ENCODE data around the gene PRG2. TPM values are rescaled to one million over a fixed set of nuclear protein-coding genes. Genes with fewer than 3 reads are reported as not detected.

PRG2 gene
- total RNA-seq, 1 experiment from 2014 or later = not detected

- peak overlapping the region; percentile 50 for H3K4me3 ChIP-seq
- peak overlapping the region; percentile 89 for H3K27ac ChIP-seq
- H3K36me3 ChIP-seq = peaks cover 26% of the 10 kb centered on the region
- no peaks in the 10 kb centered on the region for H3K27me3 ChIP-seq (replicated peaks)
- no peaks in the 10 kb centered on the region for H3K9me3 ChIP-seq (replicated peaks)
- H3K4me1 ChIP-seq (replicated peaks) = peaks cover 43% of the 10 kb centered on the region
- DNase-seq (ENCODE audit: low read depth in 1 of 2, low spot score in 2 of 2) = no peak
Measured at GRCh38 chr11:57426439-57426928, 36.0 kb upstream of the PRG2 start.

- no peaks in the 10 kb centered on the region for H3K9me3 ChIP-seq (replicated peaks)
- no peaks in the 10 kb centered on the region for H3K27me3 ChIP-seq (replicated peaks)
- no peak for DNase-seq (ENCODE audit: low read depth in 1 of 2, low spot score in 2 of 2)
- H3K4me3 ChIP-seq = peak overlapping the region; percentile 50; the same call in 1 of the 2 replicates
- H3K36me3 ChIP-seq = peaks cover 27% of the 10 kb centered on the region
- H3K27ac ChIP-seq = no peak overlapping the region
- peaks cover 43% of the 10 kb centered on the region for H3K4me1 ChIP-seq (replicated peaks)
Measured at GRCh38 chr11:57425565-57426438, 35.4 kb upstream of the PRG2 start.

DNA sequence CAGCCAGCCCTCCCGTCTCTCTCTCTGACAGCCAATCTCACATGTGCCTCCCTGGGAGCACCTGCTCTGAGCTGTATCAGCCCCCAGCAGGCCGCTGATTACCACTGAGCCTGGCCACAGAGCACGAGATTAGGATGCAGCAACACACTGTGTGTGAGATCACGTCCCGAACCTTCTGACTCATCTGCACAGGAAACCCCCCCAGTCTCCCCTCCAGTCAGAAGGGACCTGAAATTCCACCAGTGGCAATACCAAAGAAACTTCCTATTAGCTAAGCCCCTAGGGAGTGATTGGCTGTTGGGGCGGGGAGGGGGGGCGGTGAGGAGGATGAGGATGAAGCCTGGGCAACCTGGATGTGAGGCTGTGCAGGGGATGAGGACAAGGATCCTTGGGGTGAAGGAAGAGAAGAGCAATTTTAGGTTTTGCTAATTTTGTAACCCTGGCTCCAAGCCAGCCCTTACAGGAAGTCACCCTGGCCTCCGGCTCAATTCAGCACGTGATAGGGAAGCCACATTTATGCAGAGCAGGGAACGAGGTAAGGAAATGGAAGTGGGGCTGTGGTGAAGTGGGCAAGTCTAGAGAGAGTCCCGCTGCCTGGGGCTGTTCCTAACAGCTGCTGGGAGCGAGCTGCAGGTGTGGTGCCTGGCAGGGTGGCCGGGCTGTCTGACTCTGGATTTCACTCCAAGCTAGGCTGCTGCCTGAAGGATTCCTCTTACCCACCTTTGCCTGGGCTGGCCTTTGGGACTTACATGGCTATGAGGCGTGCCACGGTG, 34.5 kb upstream of the PRG2 start:
- Histone ChIP-seq H3K9me3 (replicated peaks) (no peaks in the 10 kb centered on the region), H3K27me3 (replicated peaks) (no peaks in the 10 kb centered on the region), H3K4me3 (no peak overlapping the region), H3K36me3 (peaks cover 30% of the 10 kb centered on the region), H3K4me1 (replicated peaks) (peaks cover 39% of the 10 kb centered on the region), H3K27ac (no peak overlapping the region)
- peak; percentile 53 to 66 for DNase-seq (ENCODE audit: low read depth in 1 of 2, low spot score in 2 of 2)

GRCh38 chr11:57424137-57424791, 33.8 kb upstream of the PRG2 start:
- Histone ChIP-seq H3K36me3 (peaks cover 30% of the 10 kb centered on the region), H3K4me1 (replicated peaks) (peaks cover 35% of the 10 kb centered on the region), H3K27me3 (replicated peaks) (no peaks in the 10 kb centered on the region), H3K27ac (no peak overlapping the region), H3K9me3 (replicated peaks) (no peaks in the 10 kb centered on the region), H3K4me3 (no peak overlapping the region)
- no peak for DNase-seq (ENCODE audit: low read depth in 1 of 2, low spot score in 2 of 2)

DNA sequence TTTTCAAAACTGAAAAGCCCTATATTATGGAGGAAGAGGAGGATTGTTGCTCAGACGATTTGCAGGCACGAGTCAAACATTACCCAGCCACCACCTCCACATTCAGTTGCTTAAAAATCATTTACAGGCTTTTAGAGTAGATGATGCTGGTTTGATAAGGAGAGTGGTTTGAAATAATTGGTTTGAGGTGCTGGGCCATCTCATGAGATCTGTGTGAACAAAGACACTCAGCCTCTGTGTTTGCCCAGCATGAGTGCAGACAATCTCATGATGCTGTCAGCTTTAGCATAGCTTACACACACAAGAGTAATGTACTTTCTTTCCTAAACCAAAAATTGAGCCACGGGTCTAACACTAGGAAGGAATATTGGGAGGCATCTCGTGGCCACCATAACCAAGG, 32.2 kb upstream of the PRG2 start:
- Histone ChIP-seq H3K4me1 (replicated peaks) (peaks cover 31% of the 10 kb centered on the region), H3K27ac (no peak overlapping the region), H3K4me3 (no peak overlapping the region), H3K9me3 (replicated peaks) (no peaks in the 10 kb centered on the region), H3K36me3 (peaks cover 40% of the 10 kb centered on the region), H3K27me3 (replicated peaks) (no peaks in the 10 kb centered on the region)
- DNase-seq (ENCODE audit: low read depth in 1 of 2, low spot score in 2 of 2) = no peak

- peaks cover 49% of the 10 kb centered on the region for H3K36me3 ChIP-seq
- peaks cover 23% of the 10 kb centered on the region for H3K4me1 ChIP-seq (replicated peaks)
- no peaks in the 10 kb centered on the region for H3K27me3 ChIP-seq (replicated peaks)
- H3K9me3 ChIP-seq (replicated peaks) = no peaks in the 10 kb centered on the region
- no peak for DNase-seq (ENCODE audit: low read depth in 1 of 2, low spot score in 2 of 2)
- H3K4me3 ChIP-seq = no peak overlapping the region
- H3K27ac ChIP-seq = no peak overlapping the region
Measured at GRCh38 chr11:57421805-57422204, 31.4 kb upstream of the PRG2 start.

DNA sequence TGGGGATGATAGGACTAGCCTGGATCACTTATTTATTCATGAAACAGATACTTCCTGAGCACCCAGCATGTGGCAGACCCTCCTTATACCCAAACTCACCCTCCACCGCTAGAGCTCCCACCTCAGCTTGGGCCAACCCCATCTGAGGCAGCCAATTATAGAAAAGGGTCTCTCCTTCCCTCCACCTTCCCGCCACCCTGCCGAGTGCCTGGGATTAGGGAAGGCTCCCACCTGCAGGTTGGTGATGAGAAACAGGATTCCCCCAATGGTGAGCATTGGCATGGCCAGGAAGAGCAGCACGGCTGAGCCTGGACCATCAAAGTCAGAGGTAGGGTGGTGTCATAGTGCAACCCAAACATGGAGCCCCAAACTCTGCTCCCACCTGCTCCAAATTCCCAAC, 30.6 kb upstream of the PRG2 start:
- H3K4me3 ChIP-seq = no peak overlapping the region
- H3K36me3 ChIP-seq = peaks cover 56% of the 10 kb centered on the region
- no peak for DNase-seq (ENCODE audit: low read depth in 1 of 2, low spot score in 2 of 2)

DNA sequence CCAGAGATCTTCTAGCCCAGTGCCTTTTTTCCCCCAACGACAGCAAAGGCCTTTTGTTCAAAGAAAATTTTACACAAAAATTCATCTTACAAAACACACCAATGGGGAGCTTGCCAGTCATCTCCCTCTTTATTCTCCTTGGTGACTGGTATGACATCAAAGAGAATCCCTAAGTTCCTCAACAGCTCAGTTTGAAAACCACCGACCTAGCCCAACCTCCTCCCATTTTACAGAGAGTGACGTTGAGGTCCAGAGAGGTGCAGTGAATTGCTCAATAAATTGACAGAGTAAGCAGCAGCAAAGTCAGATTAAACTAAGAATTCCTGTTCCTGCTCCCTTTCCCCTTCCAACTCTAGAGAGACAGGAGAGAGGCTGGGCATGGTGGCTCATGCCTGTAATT, 28.7 kb upstream of the PRG2 start:
- Histone ChIP-seq H3K27me3 (replicated peaks) (no peaks in the 10 kb centered on the region), H3K27ac (no peak overlapping the region), H3K9me3 (replicated peaks) (no peaks in the 10 kb centered on the region), H3K4me1 (replicated peaks) (no peaks in the 10 kb centered on the region), H3K4me3 (no peak overlapping the region), H3K36me3 (peaks cover 60% of the 10 kb centered on the region)
- no peak for DNase-seq (ENCODE audit: low read depth in 1 of 2, low spot score in 2 of 2)

More for the DNA sequence above, 30.6 kb upstream of the PRG2 start:
- Histone ChIP-seq H3K27me3 (replicated peaks) (no peaks in the 10 kb centered on the region), H3K9me3 (replicated peaks) (no peaks in the 10 kb centered on the region), H3K27ac (no peak overlapping the region), H3K4me1 (replicated peaks) (peaks cover 15% of the 10 kb centered on the region)

DNA sequence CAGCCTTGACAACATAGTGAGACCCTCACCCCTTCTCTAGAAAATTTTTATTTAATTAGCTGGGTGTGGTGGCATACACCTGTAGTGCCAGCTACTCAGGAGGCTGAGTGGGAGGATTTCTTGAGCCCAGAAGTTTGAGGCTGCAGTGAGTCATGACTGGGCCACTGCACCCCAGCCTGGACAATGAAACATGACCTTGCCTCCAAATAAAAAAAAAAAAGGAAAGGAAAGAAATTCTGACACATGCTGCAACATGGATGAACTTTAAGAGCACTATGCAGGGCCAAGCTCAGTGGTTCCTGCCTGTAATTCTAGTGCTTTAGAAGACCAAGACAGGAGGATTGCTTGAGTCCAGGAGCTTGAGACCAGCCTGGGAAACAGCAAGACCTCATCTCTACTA, 27.7 kb upstream of the PRG2 start:
- H3K9me3 ChIP-seq (replicated peaks) = no peaks in the 10 kb centered on the region
- peaks cover 61% of the 10 kb centered on the region for H3K36me3 ChIP-seq
- DNase-seq (ENCODE audit: low read depth in 1 of 2, low spot score in 2 of 2) = no peak
- H3K4me3 ChIP-seq = no peak overlapping the region
- H3K27ac ChIP-seq = no peak overlapping the region
- H3K4me1 ChIP-seq (replicated peaks) = no peaks in the 10 kb centered on the region
- H3K27me3 ChIP-seq (replicated peaks) = no peaks in the 10 kb centered on the region

DNA sequence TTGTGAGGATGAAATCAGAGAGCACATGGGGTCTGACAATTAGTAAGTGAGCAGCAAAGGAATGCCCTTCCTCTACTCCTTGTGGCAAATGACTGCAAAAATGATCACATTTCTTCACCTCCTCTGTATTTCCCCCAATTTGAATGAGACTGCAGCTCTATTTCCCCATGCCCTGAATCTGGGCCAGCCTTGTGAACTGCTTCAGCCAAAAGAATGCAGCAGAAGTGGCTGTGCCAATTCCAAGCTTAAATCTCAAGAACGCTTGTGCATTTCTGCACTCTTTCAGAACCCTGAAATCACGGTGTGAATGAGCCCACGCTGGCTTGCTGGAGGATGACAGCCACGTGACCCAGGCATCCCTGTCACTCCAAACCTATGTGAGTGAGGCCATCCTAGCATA, 26.6 kb upstream of the PRG2 start:
- Histone ChIP-seq H3K36me3 (peaks cover 64% of the 10 kb centered on the region), H3K27ac (no peak overlapping the region), H3K4me3 (no peak overlapping the region), H3K4me1 (replicated peaks) (no peaks in the 10 kb centered on the region), H3K27me3 (replicated peaks) (no peaks in the 10 kb centered on the region), H3K9me3 (replicated peaks) (no peaks in the 10 kb centered on the region)
- DNase-seq (ENCODE audit: low read depth in 1 of 2, low spot score in 2 of 2) = no peak

DNA sequence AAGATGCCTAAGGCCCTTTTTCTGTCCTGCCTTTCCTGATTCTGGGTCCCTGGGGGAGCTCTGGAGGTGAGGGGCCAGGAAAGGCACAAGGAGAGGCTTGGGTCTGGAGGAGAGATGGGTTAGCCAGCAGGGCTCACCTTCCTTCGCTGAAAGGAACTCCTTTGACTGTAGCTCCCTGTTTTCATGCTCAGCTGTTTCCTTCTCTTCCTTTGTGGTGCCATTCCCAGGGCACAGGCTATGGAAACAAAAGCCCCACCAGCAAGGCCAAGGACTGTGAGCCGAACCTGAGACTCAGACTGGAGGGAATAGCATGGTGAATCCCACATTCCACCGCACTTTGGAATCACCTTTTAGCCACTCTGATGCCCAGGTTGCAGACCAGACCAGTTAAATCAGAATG, 26.0 kb upstream of the PRG2 start:
- Histone ChIP-seq H3K4me3 (no peak overlapping the region), H3K27ac (no peak overlapping the region), H3K36me3 (peaks cover 65% of the 10 kb centered on the region), H3K4me1 (replicated peaks) (no peaks in the 10 kb centered on the region), H3K27me3 (replicated peaks) (no peaks in the 10 kb centered on the region), H3K9me3 (replicated peaks) (no peaks in the 10 kb centered on the region)
- no peak for DNase-seq (ENCODE audit: low read depth in 1 of 2, low spot score in 2 of 2)

DNA sequence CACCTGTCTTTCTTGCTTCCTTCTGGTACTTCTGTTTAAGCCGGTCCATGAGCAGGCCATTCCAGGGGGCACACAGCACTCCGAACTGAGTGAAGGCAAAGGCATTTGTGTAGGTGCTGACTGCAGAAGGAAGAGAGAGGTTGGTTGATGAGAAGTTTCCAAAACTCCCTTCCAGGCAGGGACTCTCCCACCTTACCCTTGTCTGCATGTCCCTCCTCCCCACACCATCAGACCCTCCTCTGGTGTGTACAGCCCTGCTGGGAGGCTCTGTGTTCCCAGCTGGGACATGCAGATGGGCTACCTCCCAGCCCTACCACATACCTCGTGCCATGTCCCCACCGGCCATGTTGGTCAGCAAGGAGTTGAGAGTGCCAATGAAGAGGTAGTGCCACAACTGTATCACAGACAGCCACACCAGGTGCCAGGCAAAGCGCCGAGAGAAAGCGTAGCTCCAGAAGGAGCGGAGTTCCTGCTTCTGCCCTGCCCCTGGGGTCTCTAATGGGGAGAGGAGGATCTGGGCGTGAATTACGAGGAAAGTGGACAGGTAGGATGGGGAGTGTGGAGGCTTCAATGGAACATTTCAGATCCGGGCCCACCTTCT, 24.3 kb upstream of the PRG2 start:
- Histone ChIP-seq H3K9me3 (replicated peaks) (no peaks in the 10 kb centered on the region), H3K4me3 (no peak overlapping the region), H3K36me3 (peaks cover 73% of the 10 kb centered on the region), H3K27me3 (replicated peaks) (no peaks in the 10 kb centered on the region), H3K27ac (no peak overlapping the region), H3K4me1 (replicated peaks) (no peaks in the 10 kb centered on the region)
- no peak for DNase-seq (ENCODE audit: low read depth in 1 of 2, low spot score in 2 of 2)

GRCh38 chr11:57413681-57414080, 23.2 kb upstream of the PRG2 start:
- no peak overlapping the region for H3K27ac ChIP-seq
- H3K9me3 ChIP-seq (replicated peaks) = no peaks in the 10 kb centered on the region
- no peaks in the 10 kb centered on the region for H3K27me3 ChIP-seq (replicated peaks)
- H3K36me3 ChIP-seq = peaks cover 81% of the 10 kb centered on the region
- H3K4me3 ChIP-seq = no peak overlapping the region
- no peaks in the 10 kb centered on the region for H3K4me1 ChIP-seq (replicated peaks)
- DNase-seq (ENCODE audit: low read depth in 1 of 2, low spot score in 2 of 2) = no peak

Data from SJSA1 (cell line).